ENCODE measurements around the gene LRRC75A.
"Not testable (repeated sequence)": the region's sequence is repeated elsewhere in the genome, so short reads cannot be mapped to it uniquely, and the experiment has no call there.

Gene LRRC75A

GRCh38 chr17:16472539-16472938 lies 19.5 kb downstream of the LRRC75A start:
- no peak for DNase-seq (ENCODE audit: low read depth in 2 of 2)

GRCh38 chr17:16471295-16471694 lies 20.7 kb downstream of the LRRC75A start:
- DNase-seq (ENCODE audit: low read depth in 2 of 2) = no peak

- no peak for DNase-seq (ENCODE audit: low read depth in 2 of 2)
Measured at GRCh38 chr17:16470265-16470664, 21.7 kb downstream of the LRRC75A start.

- DNase-seq (ENCODE audit: low read depth in 2 of 2) = no peak
Measured at GRCh38 chr17:16468428-16468992, 23.5 kb downstream of the LRRC75A start.

- no peak for DNase-seq (ENCODE audit: low read depth in 2 of 2)
Measured at GRCh38 chr17:16467886-16468285, 24.1 kb downstream of the LRRC75A start.

- DNase-seq (ENCODE audit: low read depth in 2 of 2) = no peak
Measured at GRCh38 chr17:16467044-16467443, 24.9 kb downstream of the LRRC75A start.

GRCh38 chr17:16466407-16466806 lies 25.6 kb downstream of the LRRC75A start:
- no peak for DNase-seq (ENCODE audit: low read depth in 2 of 2)

- no peak for DNase-seq (ENCODE audit: low read depth in 2 of 2)
Measured at GRCh38 chr17:16465861-16466338, 26.1 kb downstream of the LRRC75A start.

- DNase-seq (ENCODE audit: low read depth in 2 of 2) = no peak
Measured at GRCh38 chr17:16465052-16465312, 27.0 kb downstream of the LRRC75A start.

- DNase-seq (ENCODE audit: low read depth in 2 of 2) = no peak
Measured at GRCh38 chr17:16464303-16465051, 27.5 kb downstream of the LRRC75A start.

GRCh38 chr17:16463358-16464302 lies 28.4 kb downstream of the LRRC75A start:
- DNase-seq (ENCODE audit: low read depth in 2 of 2) = no peak

- DNase-seq (ENCODE audit: low read depth in 2 of 2) = no peak
Measured at GRCh38 chr17:16462070-16462864, 29.7 kb downstream of the LRRC75A start.

GRCh38 chr17:16461606-16461866 lies 30.5 kb downstream of the LRRC75A start:
- DNase-seq (ENCODE audit: low read depth in 2 of 2) = no peak

- DNase-seq (ENCODE audit: low read depth in 2 of 2) = no peak
Measured at GRCh38 chr17:16460796-16461605, 31.0 kb downstream of the LRRC75A start.

GRCh38 chr17:16459855-16460550 lies 32.0 kb downstream of the LRRC75A start:
- DNase-seq (ENCODE audit: low read depth in 2 of 2) = no peak

- DNase-seq (ENCODE audit: low read depth in 2 of 2) = no peak
Measured at GRCh38 chr17:16459271-16459670, 32.7 kb downstream of the LRRC75A start.

- no peak for DNase-seq (ENCODE audit: low read depth in 2 of 2)
Measured at GRCh38 chr17:16456742-16457316, 35.2 kb downstream of the LRRC75A start.

GRCh38 chr17:16455997-16456741 lies 35.8 kb downstream of the LRRC75A start:
- DNase-seq (ENCODE audit: low read depth in 2 of 2) = no peak

- DNase-seq (ENCODE audit: low read depth in 2 of 2) = no peak
Measured at GRCh38 chr17:16453493-16453851, 38.5 kb downstream of the LRRC75A start.

- not testable (repeated sequence) for DNase-seq (ENCODE audit: low read depth in 2 of 2)
Measured at GRCh38 chr17:16452268-16452667, 39.7 kb downstream of the LRRC75A start.

All from activated CD4-positive, alpha-beta T cell treated with anti-CD3 and anti-CD28 coated beads for 24 hours (primary cell).